ENCODE results near the gene CDHR1. TPM values are rescaled to one million over a fixed set of nuclear protein-coding genes. Genes with fewer than 3 reads are reported as not detected.

The CDHR1 gene
- total RNA-seq, 1 donor from 2014 or later, result 0.35 TPM

DNA sequence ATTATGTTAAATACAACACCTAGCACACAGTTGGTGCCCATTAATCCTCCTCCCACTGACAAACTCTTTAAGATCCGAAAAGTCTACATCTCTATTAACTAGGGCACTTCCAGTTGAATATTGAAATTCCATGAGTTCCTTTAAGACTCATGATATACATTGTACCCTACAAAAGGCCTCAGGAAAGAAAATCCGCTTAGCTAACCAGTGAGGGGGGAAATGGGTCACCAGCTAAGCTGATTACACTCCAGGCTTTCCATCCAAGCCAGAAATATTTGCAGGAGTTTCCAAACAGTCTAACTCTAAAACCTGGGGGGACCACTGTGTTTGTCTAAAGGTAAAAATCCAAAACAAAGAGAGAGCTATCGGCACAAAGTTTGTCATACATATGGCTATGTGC is 32.3 kb downstream of the CDHR1 start:
- no peak for DNase-seq (ENCODE audit: low spot score)

- no peak for DNase-seq (ENCODE audit: low spot score)
Observed at GRCh38 chr10:84227810-84228209, 33.5 kb downstream of the CDHR1 start.

- DNase-seq (ENCODE audit: low spot score), result no peak
Observed at GRCh38 chr10:84230359-84230758, 36.0 kb downstream of the CDHR1 start.

DNA sequence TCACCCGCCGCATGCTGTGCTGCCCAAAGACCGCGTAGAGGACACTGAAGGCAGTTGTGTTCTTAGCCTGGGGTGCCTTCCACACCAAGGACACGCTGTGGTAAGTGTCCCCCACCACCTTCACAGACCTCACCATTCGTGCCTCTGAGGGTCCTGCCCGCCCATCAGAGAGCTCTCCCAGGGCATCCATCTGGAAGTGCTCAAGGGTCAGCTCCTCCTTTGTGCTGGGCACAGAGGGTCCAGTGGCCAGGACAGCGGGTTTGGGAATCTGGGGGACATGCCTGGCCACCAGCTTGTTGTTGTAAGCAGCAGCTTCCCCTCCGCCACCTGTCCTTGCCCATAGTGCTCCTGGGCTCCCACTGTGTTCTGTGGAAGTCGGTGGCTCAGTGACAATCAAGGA is 38.0 kb downstream of the CDHR1 start:
- DNase-seq (ENCODE audit: low spot score), result no peak

- DNase-seq (ENCODE audit: low spot score), result no peak
Observed at GRCh38 chr10:84233940-84234339, 39.6 kb downstream of the CDHR1 start.

DNA sequence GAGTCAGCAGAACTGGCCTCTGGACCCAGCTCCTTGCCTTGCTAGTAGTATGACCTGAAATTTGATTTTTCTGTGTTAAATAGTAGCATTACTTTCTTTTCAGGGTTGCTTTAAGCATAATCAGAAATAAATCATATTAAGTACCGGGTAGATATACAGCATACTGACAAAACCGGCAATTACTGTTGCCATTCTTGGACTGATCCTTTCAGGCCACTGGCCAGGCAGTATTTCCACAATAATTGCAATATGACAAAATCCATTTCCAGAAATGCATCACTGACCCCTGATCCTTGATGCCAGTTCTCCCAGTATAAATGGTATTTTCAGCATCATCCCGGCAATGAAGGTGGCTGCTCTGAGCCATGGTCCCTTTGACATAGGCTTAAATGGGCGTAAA is 40.1 kb downstream of the CDHR1 start:
- no peak for DNase-seq (ENCODE audit: low spot score)

GRCh38 chr10:84235096-84235495 is 40.8 kb downstream of the CDHR1 start:
- no peak for DNase-seq (ENCODE audit: low spot score)

- no peak for DNase-seq (ENCODE audit: low spot score)
Observed at GRCh38 chr10:84236807-84237198, 42.5 kb downstream of the CDHR1 start.

DNA sequence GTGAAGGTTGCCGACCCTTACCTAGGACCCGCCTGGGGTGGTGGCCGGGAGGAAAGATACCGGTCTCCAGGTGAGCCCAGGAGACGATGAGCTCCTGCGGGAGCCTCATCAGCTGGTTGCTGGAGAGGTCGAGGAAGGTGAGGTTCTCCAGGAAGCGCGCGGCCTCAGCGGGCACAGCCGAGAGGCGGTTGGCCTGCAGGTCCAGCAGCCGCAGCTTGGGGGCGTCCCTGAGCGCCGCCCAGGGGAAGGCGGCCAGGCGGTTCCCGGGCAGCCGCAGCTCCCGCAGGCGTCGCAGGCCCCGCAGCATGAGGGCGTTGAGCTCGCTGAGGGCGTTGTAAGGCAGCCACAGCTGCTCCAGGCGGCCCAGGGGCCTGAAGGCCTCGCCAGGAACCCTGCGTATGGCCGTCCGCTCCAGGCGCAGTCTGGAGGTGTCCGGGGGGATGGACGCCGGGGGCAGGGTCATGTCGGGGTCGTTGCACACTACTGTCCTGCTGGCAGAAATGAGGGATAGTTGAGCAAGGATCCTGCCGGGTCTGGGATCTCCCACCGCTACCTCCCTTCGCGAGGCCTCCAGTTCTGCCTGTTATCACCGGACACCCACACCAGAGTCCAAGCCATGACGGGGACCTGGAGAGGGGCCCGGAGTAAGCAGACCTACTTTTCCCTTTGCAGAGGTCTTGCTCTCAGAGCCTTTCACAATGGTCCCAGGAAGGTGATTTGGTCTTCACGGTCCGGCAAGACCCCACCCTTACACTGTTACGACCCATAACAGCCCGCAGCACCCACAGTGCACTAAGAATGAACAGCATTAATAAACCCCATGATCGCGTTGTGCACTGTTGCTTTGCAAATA is 43.1 kb downstream of the CDHR1 start:
- DNase-seq (ENCODE audit: low spot score), result no peak

DNA sequence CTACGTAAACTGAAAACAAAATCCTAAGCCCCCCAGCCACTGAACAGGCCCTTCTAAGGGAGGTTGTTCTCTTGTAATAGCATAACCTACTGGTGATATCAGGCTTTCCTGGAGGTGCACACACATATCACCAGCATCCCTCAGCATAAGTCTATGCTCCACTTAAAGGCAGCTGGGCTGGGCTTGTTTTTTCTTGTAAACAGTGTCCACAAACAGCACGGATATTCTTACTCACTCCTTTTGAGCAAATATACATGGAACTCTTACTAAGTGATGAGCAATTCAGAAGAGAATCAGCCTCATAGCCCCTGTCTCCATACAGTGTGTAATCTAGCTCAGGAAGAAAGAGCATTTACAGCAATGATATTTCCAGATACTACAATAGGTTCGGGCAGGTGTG is 44.6 kb downstream of the CDHR1 start:
- no peak for DNase-seq (ENCODE audit: low spot score)

DNA sequence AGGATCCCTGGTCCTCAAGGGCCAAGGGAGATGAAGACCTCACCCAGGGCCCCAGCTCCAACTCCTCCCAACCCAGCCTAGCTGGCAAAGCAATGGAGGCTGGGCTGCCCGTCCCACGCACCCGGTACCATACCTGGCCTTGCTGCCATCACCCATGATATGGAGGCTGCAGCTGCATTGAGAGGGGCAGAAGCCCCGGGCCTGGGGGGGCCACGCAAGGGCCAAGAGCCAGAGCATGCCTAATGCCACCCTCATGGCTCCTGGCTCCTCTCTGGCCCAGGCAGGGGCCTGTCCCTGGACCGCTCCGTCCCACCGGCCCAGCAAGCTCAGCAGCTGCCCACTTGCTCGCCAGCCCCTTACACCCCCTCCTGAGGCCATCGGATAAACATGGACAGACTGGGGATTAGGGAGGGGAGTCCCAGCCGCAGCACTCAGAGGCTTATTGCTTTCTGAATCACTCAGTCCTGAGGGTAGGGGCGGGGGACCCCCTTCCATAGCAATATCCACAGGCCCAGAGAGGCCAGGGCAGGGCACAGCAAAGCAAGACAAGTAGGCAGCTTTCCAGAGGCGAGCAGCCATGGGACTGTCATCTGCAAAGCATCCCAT is 47.0 kb downstream of the CDHR1 start, which contains the start of gene LRIT1:
TSS of gene LRIT1 (minus strand) at position 362 of the 606 bp plus-strand sequence. CDS start at position 255, 107 bp downstream.
- DNase-seq (ENCODE audit: low spot score), result no peak

DNA sequence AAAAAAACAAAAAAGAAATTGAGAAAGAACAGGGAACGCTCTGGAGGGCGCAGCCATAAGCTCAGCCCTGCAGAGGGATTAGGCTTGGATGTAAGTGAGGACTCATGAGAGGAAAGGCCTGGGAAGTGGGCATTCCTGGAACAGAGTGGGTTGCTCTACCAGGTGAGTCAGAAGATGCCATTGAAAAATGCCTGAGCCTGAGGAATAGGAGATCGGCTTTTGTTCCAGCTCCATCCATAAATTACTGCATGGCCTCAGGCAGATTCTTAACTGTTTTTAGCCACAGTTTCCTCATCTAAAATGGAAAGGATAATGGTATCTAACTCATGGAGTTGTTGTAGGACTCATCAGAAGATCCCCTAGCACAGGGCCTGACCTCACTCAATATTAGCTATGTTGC is 49.4 kb downstream of the CDHR1 start:
- DNase-seq (ENCODE audit: low spot score), result no peak

GRCh38 chr10:84244651-84245270 is 50.4 kb downstream of the CDHR1 start, which contains the start of gene RGR:
Gene RGR (plus strand): TSS chr10:84245053. CDS start chr10:84245091, 38 bp downstream.
- no peak for DNase-seq (ENCODE audit: low spot score)

- no peak for DNase-seq (ENCODE audit: low spot score)
Observed at GRCh38 chr10:84247496-84247895, 53.2 kb downstream of the CDHR1 start.

DNA sequence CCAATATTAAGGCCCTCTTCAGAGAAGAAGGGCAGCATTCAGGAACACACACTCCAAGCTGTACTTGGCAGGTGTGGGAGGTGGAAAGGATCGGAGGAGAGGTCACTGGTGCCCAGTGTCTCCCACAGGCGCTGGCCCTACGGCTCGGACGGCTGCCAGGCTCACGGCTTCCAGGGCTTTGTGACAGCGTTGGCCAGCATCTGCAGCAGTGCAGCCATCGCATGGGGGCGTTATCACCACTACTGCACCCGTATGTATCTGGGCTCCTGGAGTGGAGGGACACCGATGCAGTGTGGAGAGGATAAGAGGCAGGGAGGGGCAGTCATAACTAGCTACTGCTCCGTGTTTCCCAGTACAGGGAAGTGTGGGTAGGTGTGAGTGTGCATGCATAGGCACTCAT is 54.5 kb downstream of the CDHR1 start:
- no peak for DNase-seq (ENCODE audit: low spot score)

DNA sequence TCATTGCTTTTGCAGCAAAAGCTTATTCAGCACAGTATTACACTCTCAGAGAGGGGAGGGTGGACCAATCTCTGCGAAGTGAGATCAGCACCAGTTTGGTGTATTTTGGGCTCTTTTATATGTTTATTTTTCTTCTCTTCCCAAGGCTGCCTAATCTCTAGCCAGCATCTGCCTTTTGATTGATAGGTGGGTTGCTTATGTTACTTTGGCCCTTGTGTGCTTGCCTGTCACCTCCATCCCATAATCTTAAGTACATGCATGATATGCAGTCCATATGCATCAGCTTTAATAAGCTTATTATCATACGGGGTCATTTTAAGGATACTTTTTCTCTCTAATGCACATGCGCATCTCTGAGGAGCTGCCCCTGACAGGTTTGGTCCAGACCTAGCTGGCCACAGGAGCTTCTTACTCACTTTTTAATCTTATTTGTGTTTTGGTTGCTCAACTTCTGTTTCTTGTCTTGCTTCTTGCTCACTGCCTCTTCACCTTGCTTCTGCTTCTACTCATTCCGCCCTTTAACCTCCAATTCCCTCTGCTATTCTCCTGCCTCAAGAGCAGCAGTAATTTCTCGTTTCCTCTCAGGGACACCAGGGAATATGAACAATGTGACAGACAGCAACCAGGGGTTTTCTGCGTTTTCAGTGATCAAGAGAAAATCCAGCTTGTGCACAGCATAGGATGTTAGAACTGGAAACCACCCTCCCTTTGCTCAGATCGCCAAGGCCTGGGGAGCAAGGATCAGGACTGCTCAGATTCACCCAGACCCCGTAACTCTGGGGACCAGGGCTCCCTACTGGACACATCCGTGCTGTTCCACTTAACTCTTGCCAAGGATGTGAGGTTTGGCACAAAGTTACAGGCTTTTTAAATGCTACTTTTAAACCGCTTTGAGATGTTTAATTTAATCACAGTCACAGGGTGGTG is 60.5 kb downstream of the CDHR1 start:
- DNase-seq (ENCODE audit: low spot score), result no peak

GRCh38 chr10:84256510-84257342 is 62.4 kb downstream of the CDHR1 start:
- DNase-seq (ENCODE audit: low spot score), result no peak

- DNase-seq (ENCODE audit: low spot score), result no peak
Observed at GRCh38 chr10:84257343-84258020, 63.1 kb downstream of the CDHR1 start.

GRCh38 chr10:84258034-84258695 is 63.8 kb downstream of the CDHR1 start:
- DNase-seq (ENCODE audit: low spot score), result no peak
